ENCODE data around the gene ADRA2A. TPM values are rescaled to one million over a fixed set of nuclear protein-coding genes. Genes with fewer than 3 reads are reported as not detected.

ADRA2A gene
- total RNA-seq, 1 experiment from 2014 or later = 1.7 TPM

GRCh38 chr10:111118758-111119157 lies 41.9 kb downstream of the ADRA2A start:
- Mint-ChIP-seq H3K27me3 (ENCODE audit: low read depth) (no peaks in the 10 kb centered on the region), H3K9me3 (peaks cover 4% of the 10 kb centered on the region; the same call in 1 of the 2 replicates), H3K36me3 (no peaks in the 10 kb centered on the region), H3K4me1 (no peaks in the 10 kb centered on the region), H3K27ac (no peak overlapping the region), H3K4me3 (no peak overlapping the region)
- POLR2A ChIA-PET = no interaction called here
- TF ChIP-seq ARID4B (CRISPR knock-in tag; IDR thresholded peaks at IDR 0.05; ENCODE audit: borderline replicate concordance) (no peak), ZNF396 (CRISPR knock-in tag; IDR thresholded peaks at IDR 0.05; ENCODE audit: borderline replicate concordance) (no peak), ATF1 (CRISPR knock-in tag; IDR thresholded peaks at IDR 0.05) (no peak), USF1 (CRISPR knock-in tag; IDR thresholded peaks at IDR 0.05) (no peak), SP1 (CRISPR knock-in tag; conservative IDR thresholded peaks at IDR 0.05) (no peak), NR2C2 (CRISPR knock-in tag; IDR thresholded peaks at IDR 0.05) (no peak), NFYB (CRISPR knock-in tag; conservative IDR thresholded peaks at IDR 0.05; ENCODE audit: low read depth) (no peak), ZNF671 (CRISPR knock-in tag; IDR thresholded peaks at IDR 0.05) (no peak), STAT6 (CRISPR knock-in tag; conservative IDR thresholded peaks at IDR 0.05; ENCODE audit: low read depth) (no peak), ZNF512 (CRISPR knock-in tag; IDR thresholded peaks at IDR 0.05; ENCODE audit: borderline replicate concordance) (no peak), ZNF416 (CRISPR knock-in tag; IDR thresholded peaks at IDR 0.05) (no peak), E2F4 (CRISPR knock-in tag; IDR thresholded peaks at IDR 0.05; ENCODE audit: borderline replicate concordance, low read depth) (no peak), IRF1 (CRISPR knock-in tag; IDR thresholded peaks at IDR 0.05) (no peak), JAZF1 (CRISPR knock-in tag; IDR thresholded peaks at IDR 0.05) (no peak), AR (CRISPR knock-in tag; IDR thresholded peaks at IDR 0.05) (no peak), SMAD3 (CRISPR knock-in tag; IDR thresholded peaks at IDR 0.05; ENCODE audit: borderline replicate concordance) (no peak), TP53 (CRISPR knock-in tag; IDR thresholded peaks at IDR 0.05) (no peak)
- DNase-seq (ENCODE audit: low spot score) (no peak), ATAC-seq (no peak)
- CTCF ChIA-PET = interaction anchor here (0.7 kb wide), 1 partner anchor 43 kb away, joined by 3 read pairs; no protein-coding TSS in a partner anchor
